Measurements from ENCODE around the gene COG4.

The COG4 gene

DNA sequence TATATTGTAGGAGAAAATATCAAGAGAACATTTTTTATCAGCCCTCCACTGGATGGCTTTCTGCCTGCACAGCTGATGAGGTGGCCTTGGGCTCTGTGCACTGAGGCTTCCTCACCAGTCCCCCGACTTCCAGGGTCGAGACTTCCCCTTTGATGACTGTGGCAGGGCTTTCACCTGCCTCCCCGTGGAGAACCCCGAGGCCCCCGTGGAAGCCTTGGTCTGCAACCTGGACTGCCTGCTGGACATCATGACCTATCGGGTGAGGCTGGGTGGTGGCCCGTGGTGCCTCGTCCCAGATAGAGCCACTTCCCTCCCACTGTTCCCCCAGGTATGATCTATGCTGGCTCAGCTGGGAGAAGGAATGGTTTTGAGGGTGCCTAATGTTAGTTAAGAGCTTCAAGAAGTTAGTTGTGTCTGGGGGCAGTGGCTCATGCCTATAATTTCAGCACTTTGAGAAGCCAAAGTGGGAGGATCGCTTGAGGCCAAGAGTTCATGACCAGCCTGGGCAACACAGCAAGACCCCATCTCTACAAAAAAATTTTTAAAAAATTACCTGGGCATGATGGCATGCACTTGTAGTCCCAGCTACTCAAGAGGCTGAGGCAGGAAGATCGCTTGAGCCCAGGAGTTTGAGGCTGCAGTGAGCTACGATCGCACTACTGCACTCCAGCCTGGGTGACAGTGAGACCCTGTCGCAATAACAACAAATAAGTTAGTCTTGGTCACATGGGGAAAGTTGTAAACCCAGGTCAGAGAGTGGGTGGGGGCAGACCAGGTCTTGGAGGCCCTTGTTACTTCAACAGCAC, 57.2 kb downstream of the COG4 start:
- TF ChIP-seq, protein P1, sequence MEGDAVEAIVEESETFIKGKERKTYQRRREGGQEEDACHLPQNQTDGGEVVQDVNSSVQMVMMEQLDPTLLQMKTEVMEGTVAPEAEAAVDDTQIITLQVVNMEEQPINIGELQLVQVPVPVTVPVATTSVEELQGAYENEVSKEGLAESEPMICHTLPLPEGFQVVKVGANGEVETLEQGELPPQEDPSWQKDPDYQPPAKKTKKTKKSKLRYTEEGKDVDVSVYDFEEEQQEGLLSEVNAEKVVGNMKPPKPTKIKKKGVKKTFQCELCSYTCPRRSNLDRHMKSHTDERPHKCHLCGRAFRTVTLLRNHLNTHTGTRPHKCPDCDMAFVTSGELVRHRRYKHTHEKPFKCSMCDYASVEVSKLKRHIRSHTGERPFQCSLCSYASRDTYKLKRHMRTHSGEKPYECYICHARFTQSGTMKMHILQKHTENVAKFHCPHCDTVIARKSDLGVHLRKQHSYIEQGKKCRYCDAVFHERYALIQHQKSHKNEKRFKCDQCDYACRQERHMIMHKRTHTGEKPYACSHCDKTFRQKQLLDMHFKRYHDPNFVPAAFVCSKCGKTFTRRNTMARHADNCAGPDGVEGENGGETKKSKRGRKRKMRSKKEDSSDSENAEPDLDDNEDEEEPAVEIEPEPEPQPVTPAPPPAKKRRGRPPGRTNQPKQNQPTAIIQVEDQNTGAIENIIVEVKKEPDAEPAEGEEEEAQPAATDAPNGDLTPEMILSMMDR (IDR thresholded peaks at IDR 0.05): no peak
- no peak for TF ChIP-seq ZFX (IDR thresholded peaks at IDR 0.05; ENCODE audit: borderline replicate concordance)
- H3K27ac ChIP-seq: no peak overlapping the region

DNA sequence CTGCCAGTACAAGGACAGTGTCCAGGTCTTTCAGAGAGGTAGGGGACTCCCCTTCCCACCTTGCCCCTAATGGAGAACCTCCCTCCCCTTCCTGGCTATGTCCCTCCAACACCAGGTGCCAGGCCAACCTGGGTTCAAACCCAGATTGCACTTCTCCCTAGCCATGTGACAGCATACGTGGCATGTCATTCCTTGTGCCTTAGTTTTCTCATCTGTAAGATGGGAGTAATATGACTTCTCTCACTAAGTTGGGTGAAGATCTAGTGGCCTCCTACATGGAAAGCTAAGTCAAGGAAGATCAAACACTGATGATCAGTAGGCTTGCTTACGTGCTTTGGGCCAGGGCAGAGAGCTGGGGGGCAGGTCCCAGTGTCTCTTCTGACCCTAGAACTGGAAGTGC, 60.1 kb downstream of the COG4 start:
- no peak overlapping the region for H3K27ac ChIP-seq
- TF ChIP-seq, protein P1 (IDR thresholded peaks at IDR 0.05): no peak
- TF ChIP-seq ZFX (IDR thresholded peaks at IDR 0.05; ENCODE audit: borderline replicate concordance): no peak

DNA sequence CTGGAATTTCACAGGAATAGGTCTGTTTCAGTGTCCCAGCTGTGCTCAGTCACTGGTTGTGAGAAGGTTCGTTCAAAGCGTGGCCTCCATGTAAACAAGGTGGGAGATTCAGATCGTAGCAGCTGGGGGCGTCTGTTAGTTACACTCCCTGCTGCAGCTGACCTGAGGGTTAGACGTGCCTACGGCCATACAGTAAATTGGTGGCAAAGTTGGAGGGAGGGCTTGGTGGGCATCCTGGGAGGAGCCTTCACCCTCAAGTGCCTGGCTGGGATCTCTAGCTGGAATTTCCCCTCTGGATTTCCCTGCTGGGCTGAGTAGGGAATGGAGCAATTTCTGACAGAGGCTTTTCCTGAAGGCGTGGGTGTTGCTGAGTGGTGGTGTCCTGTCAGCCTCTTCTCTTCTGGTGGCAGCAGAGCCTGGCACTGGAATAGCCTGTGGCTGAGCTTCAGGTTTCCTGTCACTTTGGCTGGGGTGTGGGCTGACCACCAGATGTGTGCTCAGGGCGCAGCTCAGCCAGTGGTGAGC, 62.6 kb downstream of the COG4 start:
- H3K27ac ChIP-seq: no peak overlapping the region
- no peak for TF ChIP-seq ZFX (IDR thresholded peaks at IDR 0.05; ENCODE audit: borderline replicate concordance)
- TF ChIP-seq, protein P1 (IDR thresholded peaks at IDR 0.05): no peak

DNA sequence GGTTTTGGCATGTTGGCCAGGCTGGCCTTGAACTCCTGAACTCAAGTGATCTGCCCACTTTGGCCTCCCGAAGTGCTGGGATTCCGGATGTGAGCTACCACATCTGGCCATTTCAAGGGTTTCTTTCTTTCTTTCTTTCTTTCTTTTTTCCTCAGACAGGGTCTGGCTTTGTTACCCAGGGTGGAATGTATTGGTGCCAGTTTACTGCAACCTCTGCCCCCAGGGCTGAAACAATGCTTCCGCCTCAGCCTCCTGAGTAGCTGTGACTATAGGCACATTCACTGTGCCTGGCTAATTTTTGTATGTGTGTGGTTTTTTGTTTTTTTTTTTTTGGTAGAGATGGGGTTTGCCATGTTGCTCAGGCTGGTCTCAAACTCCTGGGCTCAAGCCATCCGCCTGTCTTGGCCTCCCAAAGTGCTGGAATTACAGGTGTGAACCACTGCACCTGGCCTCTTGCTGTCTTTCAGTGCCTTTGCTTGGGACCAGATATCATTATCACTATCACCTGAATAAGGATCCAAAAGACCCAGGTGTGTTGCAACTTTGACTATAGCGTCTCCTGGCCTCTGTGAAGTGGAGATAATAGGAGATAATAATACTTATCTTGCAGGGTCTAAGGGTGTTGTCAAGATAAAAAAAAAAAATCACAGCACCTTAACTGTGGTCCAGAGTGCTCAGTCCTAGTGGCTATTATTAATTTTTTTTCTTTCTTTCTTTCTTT, 65.7 kb downstream of the COG4 start:
- no peak for TF ChIP-seq ZFX (IDR thresholded peaks at IDR 0.05; ENCODE audit: borderline replicate concordance)
- TF ChIP-seq, protein P1 (IDR thresholded peaks at IDR 0.05): no peak
- no peak overlapping the region for H3K27ac ChIP-seq

DNA sequence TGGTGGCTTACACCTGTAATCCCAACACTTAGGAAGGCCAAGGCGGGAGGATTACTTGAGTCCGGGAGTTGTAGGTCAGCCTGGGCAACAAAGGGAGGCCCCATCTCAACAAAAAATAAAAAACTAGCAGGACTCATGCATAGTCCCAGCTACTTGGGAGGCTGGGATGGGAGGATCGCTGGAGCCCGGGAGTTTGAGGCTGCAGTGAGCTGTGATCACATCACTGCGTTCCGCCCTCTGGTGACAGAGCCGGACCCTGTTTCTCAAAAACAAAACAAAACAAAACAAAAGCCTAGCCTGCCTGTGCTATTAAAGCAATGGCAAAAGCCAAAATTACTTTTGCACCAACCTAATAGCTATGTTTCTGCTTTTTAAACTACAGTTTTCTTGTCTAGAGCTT, 67.4 kb downstream of the COG4 start:
- H3K27ac ChIP-seq: no peak overlapping the region
- TF ChIP-seq ZFX (IDR thresholded peaks at IDR 0.05; ENCODE audit: borderline replicate concordance): no peak
- TF ChIP-seq, protein P1 (IDR thresholded peaks at IDR 0.05): no peak

DNA sequence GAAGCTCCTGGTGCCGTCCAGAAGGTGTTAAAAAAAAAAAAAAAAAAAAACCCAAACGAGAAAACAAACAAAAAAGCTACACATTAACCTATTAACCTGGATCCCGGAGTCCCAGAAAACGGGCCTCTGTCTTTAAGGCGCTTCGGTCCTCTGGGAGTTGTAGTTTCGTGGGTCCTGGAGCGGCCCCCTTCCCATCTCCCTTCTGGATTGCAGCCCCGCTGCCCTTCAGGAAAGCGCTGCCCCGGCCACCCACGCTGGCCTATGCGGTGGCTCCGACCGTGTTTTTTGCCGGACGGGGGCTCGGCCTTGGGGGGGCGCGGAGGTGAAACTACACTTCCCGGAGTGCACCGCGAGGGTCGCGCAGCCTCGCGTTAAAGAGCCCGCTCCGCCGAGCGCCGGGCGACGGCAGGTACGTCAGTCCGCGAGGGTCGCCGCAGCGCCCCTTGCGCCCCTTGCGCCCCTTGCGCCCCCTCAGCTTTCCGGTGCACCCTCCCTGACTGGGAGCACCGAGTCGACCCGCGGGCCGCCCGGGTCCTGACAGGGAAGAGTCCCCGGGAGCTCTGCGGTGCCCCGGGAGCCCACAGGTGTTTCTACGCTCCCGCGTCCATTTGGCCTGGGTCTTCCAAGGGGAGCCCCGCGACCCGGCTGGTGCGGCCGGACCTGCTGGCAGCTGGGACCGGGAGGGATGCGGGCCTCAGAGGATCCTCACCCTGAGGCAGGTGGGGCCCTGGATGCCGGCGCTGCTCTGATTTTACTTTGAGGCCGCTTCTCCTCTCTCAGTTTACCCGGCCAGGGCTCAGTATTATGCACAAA, 68.9 kb downstream of the COG4 start, which contains the start of gene FCSK:
Gene FCSK (plus strand): TSS at position 374 of the 813 bp plus-strand sequence. CDS start 8,596 bp downstream, outside the sequence.
- TF ChIP-seq, protein P1 (IDR thresholded peaks at IDR 0.05): no peak
- peak within 1 kb of the TSS; percentile 78 for H3K27ac ChIP-seq

All from 22Rv1 (cell line).